Ishikawa (cell line): ENCODE data around the gene APEX1.
A peak's percentile ranks its signal among the peaks of the same experiment; 100 is the strongest.

Source experiments
- CEBPB ChIP-seq: IDR thresholded peaks from 2 replicates; pipeline ENCODE4 v1.6.1; 2012
- CREB1 ChIP-seq: IDR thresholded peaks from 2 replicates; pipeline ENCODE4 v1.6.1; 2012; ENCODE audit warnings: low read depth
- EGR1 ChIP-seq: IDR thresholded peaks from 2 replicates; pipeline ENCODE4 v1.6.1; 2012
- EP300 ChIP-seq: IDR thresholded peaks from 2 replicates; pipeline ENCODE4 v1.6.1; 2012; ENCODE audit warnings: borderline replicate concordance
- FOXM1 ChIP-seq: IDR thresholded peaks from 2 replicates; pipeline ENCODE4 v1.6.1; 2012; ENCODE audit warnings: low read depth, borderline replicate concordance
- MAX ChIP-seq: IDR thresholded peaks from 2 replicates; pipeline ENCODE4 v1.6.1; 2012
- NFIC ChIP-seq: IDR thresholded peaks from 2 replicates; pipeline ENCODE4 v1.6.1; 2012
- RAD21 ChIP-seq: IDR thresholded peaks from 2 replicates; pipeline ENCODE4 v1.6.1; 2012; ENCODE audit warnings: low read depth
- REST ChIP-seq: IDR thresholded peaks from 2 replicates; pipeline ENCODE4 v1.6.1; 2012; ENCODE audit warnings: low read depth, mild to moderate bottlenecking
- TAF1 ChIP-seq: IDR thresholded peaks from 2 replicates; pipeline ENCODE4 v1.6.1; 2012; ENCODE audit warnings: low read depth, mild to moderate bottlenecking
- TCF12 ChIP-seq: IDR thresholded peaks from 2 replicates; pipeline ENCODE4 v1.6.1; 2012; ENCODE audit warnings: low read depth
- TEAD4 ChIP-seq: IDR thresholded peaks from 2 replicates; pipeline ENCODE4 v1.6.1; 2012
- YY1 ChIP-seq: IDR thresholded peaks from 2 replicates; pipeline ENCODE4 v1.6.1; 2012; ENCODE audit warnings: low read depth
- ZBTB7A ChIP-seq: IDR thresholded peaks from 2 replicates; pipeline ENCODE4 v1.6.1; 2012; ENCODE audit warnings: low read depth
- TF ChIP-seq, protein P1 (sequence below): IDR thresholded peaks from 2 replicates; pipeline ENCODE4 v1.6.1; 2012

Gene APEX1

DNA sequence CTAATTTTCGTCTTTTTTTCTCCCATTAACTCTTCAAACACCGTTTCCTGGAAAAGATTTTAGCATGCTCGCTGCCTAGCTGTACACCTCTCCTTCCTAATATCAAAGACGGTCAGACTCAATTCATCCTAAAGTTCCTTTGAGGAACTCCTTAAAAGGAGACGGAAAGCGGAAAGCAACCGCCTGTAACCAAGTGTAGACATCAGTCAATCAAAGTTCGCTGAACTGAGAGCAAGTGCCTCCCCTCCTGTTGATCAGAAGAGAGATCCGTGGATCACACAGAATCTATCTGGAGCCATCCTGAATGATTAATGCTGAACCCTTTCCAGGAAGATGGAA lies 41.3 kb upstream of the APEX1 start:
- TF ChIP-seq RAD21, result no peak
- no peak for TF ChIP-seq ZBTB7A

- TF ChIP-seq REST (no peak), RAD21 (peak; percentile 57), YY1 (no peak)
- TF ChIP-seq, protein P1, sequence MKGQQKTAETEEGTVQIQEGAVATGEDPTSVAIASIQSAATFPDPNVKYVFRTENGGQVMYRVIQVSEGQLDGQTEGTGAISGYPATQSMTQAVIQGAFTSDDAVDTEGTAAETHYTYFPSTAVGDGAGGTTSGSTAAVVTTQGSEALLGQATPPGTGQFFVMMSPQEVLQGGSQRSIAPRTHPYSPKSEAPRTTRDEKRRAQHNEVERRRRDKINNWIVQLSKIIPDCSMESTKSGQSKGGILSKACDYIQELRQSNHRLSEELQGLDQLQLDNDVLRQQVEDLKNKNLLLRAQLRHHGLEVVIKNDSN, result no peak
These were observed 39.2 kb upstream of the APEX1 start for GRCh38 chr14:20415782-20416206.

DNA sequence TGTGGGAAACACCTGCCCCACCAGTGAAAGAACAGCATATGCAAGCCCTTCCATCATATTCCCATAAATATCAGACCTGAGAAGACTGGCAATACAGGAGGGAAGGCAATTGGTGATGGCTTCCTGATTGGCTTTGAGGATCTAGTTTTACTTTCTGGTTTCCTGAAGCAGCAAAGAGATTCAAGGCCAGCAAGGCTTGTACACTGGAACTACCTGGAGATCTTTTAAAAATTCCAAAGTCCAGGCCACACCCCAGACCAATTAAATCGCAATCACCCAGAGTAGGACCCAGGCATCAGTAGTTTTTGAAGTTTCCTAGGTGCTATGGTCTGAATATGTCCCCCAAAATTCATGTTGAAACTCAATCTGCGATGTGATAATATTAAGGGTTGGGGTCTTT lies 38.8 kb upstream of the APEX1 start:
- TF ChIP-seq CREB1 (no peak), ZBTB7A (no peak), RAD21 (no peak), TCF12 (no peak), REST (no peak), FOXM1 (no peak), NFIC (no peak), EP300 (no peak), CEBPB (no peak), EGR1 (no peak), YY1 (no peak)
- TF ChIP-seq, protein P1, result no peak

DNA sequence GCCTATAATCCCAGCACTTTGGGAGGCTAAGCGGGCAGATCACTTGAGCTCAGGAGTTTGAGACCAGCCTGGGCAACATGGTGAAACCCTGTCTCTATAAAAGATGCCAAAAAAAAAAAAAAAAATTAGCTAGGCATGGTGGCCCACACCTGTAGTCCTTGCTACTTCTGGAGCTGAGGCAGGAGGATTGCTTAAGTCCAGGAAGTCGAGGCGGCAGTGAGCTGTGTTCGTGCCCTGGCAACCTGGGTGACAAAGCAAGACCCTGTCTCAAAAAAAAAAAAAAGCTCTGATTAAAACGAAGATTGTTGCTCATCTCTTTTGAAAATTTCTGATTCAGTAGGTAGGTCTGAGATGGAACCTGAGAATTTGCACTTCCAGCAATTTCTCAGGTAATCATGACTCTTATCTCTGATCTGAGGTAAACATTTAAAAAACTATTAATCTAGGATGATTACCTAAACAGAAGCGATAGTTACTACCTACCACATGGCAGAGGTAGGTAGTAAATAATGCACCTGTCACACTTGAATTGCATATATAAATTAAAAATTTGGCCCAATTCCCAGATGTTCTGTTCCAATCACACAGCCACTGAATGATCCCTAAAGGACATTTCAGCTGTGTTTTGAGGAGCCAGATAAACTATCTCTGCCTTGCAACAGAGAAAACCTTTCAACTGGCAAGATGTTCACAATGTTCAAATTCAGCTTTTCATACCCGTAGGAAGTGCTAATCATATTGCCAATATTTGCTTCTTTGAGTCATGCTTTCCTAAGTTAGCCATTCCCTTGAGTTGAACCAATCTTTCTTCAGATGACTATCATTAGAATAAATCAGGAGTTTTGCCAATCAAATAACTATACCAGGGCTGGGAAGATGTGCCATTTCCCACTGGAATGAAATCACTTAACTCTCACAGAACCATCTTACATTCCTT lies 37.5 kb upstream of the APEX1 start:
- no peak for TF ChIP-seq FOXM1
- TF ChIP-seq MAX, result no peak
- no peak for TF ChIP-seq YY1
- no peak for TF ChIP-seq REST
- no peak for TF ChIP-seq EP300
- no peak for TF ChIP-seq EGR1
- TF ChIP-seq ZBTB7A, result no peak
- no peak for TF ChIP-seq NFIC
- TF ChIP-seq, protein P1, result no peak

GRCh38 chr14:20418501-20418909 lies 36.5 kb upstream of the APEX1 start:
- TF ChIP-seq TEAD4 (no peak), FOXM1 (no peak), RAD21 (no peak), ZBTB7A (no peak), CREB1 (no peak), EGR1 (no peak), CEBPB (no peak), MAX (no peak), REST (no peak), TAF1 (no peak), NFIC (no peak), TCF12 (no peak), EP300 (no peak)
- TF ChIP-seq, protein P1, result no peak
